Measurements from ENCODE around the gene GLS. TPM values are rescaled to one million over a fixed set of nuclear protein-coding genes. Genes with fewer than 3 reads are reported as not detected.

Gene GLS
- total RNA-seq, 1 experiment from 2014 or later = 97.4 TPM

- ChIA-PET POLR2A (no interaction called here), RAD21 (ENCODE audit: low non-redundant PET in 1 of 2, low total read pairs in 2 of 2, uncharacterized antibody in 2 of 2, unreplicated experiment in 2 of 2) (no interaction called here), CTCF (no interaction called here)
- no peak overlapping the region for H3K4me3 ChIP-seq (replicated peaks in 1 of 2; ENCODE audit: low read depth in 1 of 2, low read length in 2 of 2)
- intact Hi-C loops (cut with micrococcal nuclease) = loop anchor here (2.0 kb wide), 1 partner anchor 101 kb away; no protein-coding TSS in a partner anchor
- no peak overlapping the region for H3K9ac ChIP-seq (ENCODE audit: low read length)
- H3K27me3 ChIP-seq (ENCODE audit: insufficient read depth, low read length) = no peaks in the 10 kb centered on the region
- ATAC-seq (no peak), DNase-seq (ENCODE audit: low read depth, low spot score) (no peak)
- peaks cover 55 to 75% of the 10 kb centered on the region in 2 experiments for H3K36me3 ChIP-seq (ENCODE audit: control insufficient read depth in 1 of 2, insufficient read depth in 2 of 2, low read length in 2 of 2)
- H3K4me1 ChIP-seq (ENCODE audit: control insufficient read depth in 1 of 2, insufficient read depth in 2 of 2, low read length in 2 of 2) = no peaks in the 10 kb centered on the region
- no TSS peak for BruUV-seq (replicated peaks)
- no peak overlapping the region for H3K4me2 ChIP-seq (ENCODE audit: low read length)
- no peaks in the 10 kb centered on the region for H3K79me2 ChIP-seq (ENCODE audit: insufficient read depth, low read length)
- H3K27ac ChIP-seq (ENCODE audit: low read depth, low read length) = no peak overlapping the region
- no peak overlapping the region for H2AFZ ChIP-seq (ENCODE audit: low read depth, low read length, poor library complexity, severe bottlenecking)
- H4K20me1 ChIP-seq (ENCODE audit: insufficient read depth) = no peaks in the 10 kb centered on the region
- H3K9me2 ChIP-seq (ENCODE audit: insufficient read depth) = no peaks in the 10 kb centered on the region
- H3K9me3 ChIP-seq (ENCODE audit: control insufficient read depth in 1 of 2, insufficient read depth in 1 of 2, low read depth in 1 of 2, low read length in 2 of 2) = no peaks in the 10 kb centered on the region
- TF ChIP-seq ZNF274 (IDR thresholded peaks at IDR 0.05; ENCODE audit: low read depth, low read length) (no peak), POLR2AphosphoS5 (IDR thresholded peaks at IDR 0.05; ENCODE audit: low read depth, low read length) (no peak), CEBPB (IDR thresholded peaks at IDR 0.05; ENCODE audit: low read depth) (no peak), CBX3 (IDR thresholded peaks at IDR 0.05; ENCODE audit: low read depth) (no peak), EZH2 (IDR thresholded peaks at IDR 0.05) (no peak), SP1 (IDR thresholded peaks at IDR 0.05; ENCODE audit: low read depth) (no peak), JUND (IDR thresholded peaks at IDR 0.05) (no peak), ZFX (IDR thresholded peaks at IDR 0.05) (no peak), REST (IDR thresholded peaks at IDR 0.05; ENCODE audit: low read depth) (no peak), CTCF (IDR thresholded peaks at IDR 0.05 in 2 of 3, conservative IDR thresholded peaks at IDR 0.05 in 1 of 3; ENCODE audit: borderline replicate concordance in 1 of 3, insufficient read depth in 1 of 3, low read depth in 2 of 3, low read length in 2 of 3) (no peak), ZBTB33 (IDR thresholded peaks at IDR 0.05; ENCODE audit: extremely low read depth, insufficient replicate concordance, low read length) (no peak), ELF1 (IDR thresholded peaks at IDR 0.05; ENCODE audit: borderline replicate concordance, low read depth) (no peak), POLR2A (IDR thresholded peaks at IDR 0.05; ENCODE audit: borderline replicate concordance, extremely low read depth, insufficient read depth, insufficient read length) (no peak), EZH2phosphoT487 (IDR thresholded peaks at IDR 0.05; ENCODE audit: borderline replicate concordance) (no peak)
These were observed 117.0 kb downstream of the GLS start for GRCh38 chr2:190997526-190998113.

Measured in HCT116 (cell line).